IMR-90 (cell line): ENCODE results near the gene CD99L2. TPM values are rescaled to one million over a fixed set of nuclear protein-coding genes. Genes with fewer than 3 reads are reported as not detected.

Source experiments
- ATAC-seq: fragments of 200-7000 bp; cut with Tn5 transposase; 2 replicates; pipeline ENCODE4 v1.9.1; 2020; ENCODE audit warnings: low read depth, mild to moderate bottlenecking, moderate library complexity
- BruUV-seq: library from RNA; stranded (reverse); fragments of 400-500 nt; replicated peaks from 2 replicates; lab custom pipeline; 2021; lab: Mats Ljungman, UMichigan
- CTCF ChIA-PET: fragments of 300-600 bp; formaldehyde crosslinking; extraction: SDS; loops from one replicate; lab custom pipeline; 2021; ENCODE audit warnings: antibody characterized with exemption; lab: Yijun Ruan, JAX
- POLR2A ChIA-PET: fragments of 300-600 bp; sonication (Branson Sonifier 250); formaldehyde crosslinking; loops from one replicate; lab custom pipeline; 2022; ENCODE audit warnings: antibody characterized with exemption; ENCODE audit not compliant: unreplicated experiment; lab: Charles Lee
- DNase-seq: peaks from one replicate; pipeline ENCODE4 v3.0.0; 2013
- H2AFZ ChIP-seq: replicated peaks from 2 replicates; pipeline ENCODE3; 2013; ENCODE audit warnings: low read length, mild to moderate bottlenecking; ENCODE audit not compliant: poor library complexity
- H2AK5ac ChIP-seq: 2 replicates; pipeline ENCODE4 v1.6.1; 2013; ENCODE audit warnings: low read depth, low read length, inconsistent platforms
- H2AK9ac ChIP-seq: replicated peaks from 2 replicates; pipeline ENCODE3; 2013; ENCODE audit warnings: mild to moderate bottlenecking, low read depth, low read length, moderate library complexity; ENCODE audit not compliant: poor library complexity
- H2BK120ac ChIP-seq: 2 replicates; pipeline ENCODE4 v1.6.1; 2013; ENCODE audit warnings: low read depth, low read length, inconsistent platforms
- H2BK15ac ChIP-seq: 3 replicates; pipeline ENCODE4 v1.6.1; 2013; ENCODE audit warnings: low read depth, low read length, inconsistent platforms
- H2BK20ac ChIP-seq: 2 replicates; pipeline ENCODE4 v1.6.1; 2013; ENCODE audit warnings: low read depth, mild to moderate bottlenecking, inconsistent platforms, low read length, moderate library complexity
- H2BK5ac ChIP-seq: 2 replicates; pipeline ENCODE4 v1.6.1; 2013; ENCODE audit warnings: mild to moderate bottlenecking, low read depth, low read length, inconsistent platforms; ENCODE audit not compliant: poor library complexity, severe bottlenecking
- H3K14ac ChIP-seq: replicated peaks from 2 replicates; pipeline ENCODE4 v1.6.1; 2013; ENCODE audit warnings: low read depth, low read length, inconsistent platforms
- H3K18ac ChIP-seq: 2 replicates; pipeline ENCODE4 v1.6.1; 2013; ENCODE audit warnings: low read depth, low read length, control low read depth
- H3K23ac ChIP-seq: 2 replicates; pipeline ENCODE4 v1.6.1; 2013; ENCODE audit warnings: low read depth, low read length, inconsistent platforms
- H3K27ac ChIP-seq: 2 replicates; pipeline ENCODE4 v1.5.1; 2013; ENCODE audit warnings: mild to moderate bottlenecking, control low read depth, low read length; ENCODE audit not compliant: insufficient read depth
- H3K27me3 ChIP-seq: 2 replicates; pipeline ENCODE4 v1.6.1; 2013; ENCODE audit warnings: low read length; ENCODE audit not compliant: control insufficient read depth, insufficient read depth
- H3K36me3 ChIP-seq: 2 replicates; pipeline ENCODE4 v1.6.1; 2013; ENCODE audit warnings: low read length, mixed read lengths; ENCODE audit not compliant: control insufficient read depth, insufficient read depth
- H3K4ac ChIP-seq: 2 replicates; pipeline ENCODE4 v1.6.1; 2013; ENCODE audit warnings: low read depth, low read length, inconsistent platforms
- H3K4me1 ChIP-seq: 2 replicates; pipeline ENCODE4 v1.6.1; 2013; ENCODE audit warnings: low read length, mixed read lengths; ENCODE audit not compliant: control insufficient read depth, insufficient read depth
- H3K4me2 ChIP-seq: 2 replicates; pipeline ENCODE4 v1.6.1; 2013; ENCODE audit warnings: low read depth, mild to moderate bottlenecking, control low read depth, low read length, moderate library complexity
- H3K4me3 ChIP-seq: 2 replicates; pipeline ENCODE4 v1.5.1; 2013; ENCODE audit warnings: low read depth, mild to moderate bottlenecking, control low read depth, low read length, moderate library complexity; ENCODE audit not compliant: insufficient read depth
- H3K56ac ChIP-seq: 2 replicates; pipeline ENCODE4 v1.6.1; 2013; ENCODE audit warnings: low read length, inconsistent platforms; ENCODE audit not compliant: insufficient read depth; ENCODE audit errors: extremely low read depth
- H3K79me1 ChIP-seq, 2 experiments: 2 replicates each; pipeline ENCODE4 v1.6.1; 2013; ENCODE audit warnings: low read length in 2 of 2, inconsistent platforms in 1 of 2, low read depth in 1 of 2
- H3K9ac ChIP-seq: 2 replicates; pipeline ENCODE4 v1.6.1; 2013; ENCODE audit warnings: low read depth, low read length, control low read depth
- H3K9me1 ChIP-seq: 2 replicates; pipeline ENCODE4 v1.6.1; 2013; ENCODE audit warnings: low read length, inconsistent platforms; ENCODE audit not compliant: insufficient read depth
- H3K9me3 ChIP-seq: 2 replicates; pipeline ENCODE4 v1.6.1; 2013; ENCODE audit warnings: low read length; ENCODE audit not compliant: control insufficient read depth, insufficient read depth
- H4K20me1 ChIP-seq: 2 replicates; pipeline ENCODE4 v1.6.1; 2013; ENCODE audit warnings: low read length, inconsistent platforms; ENCODE audit not compliant: insufficient read depth
- H4K5ac ChIP-seq: 2 replicates; pipeline ENCODE4 v1.6.1; 2013; ENCODE audit warnings: mild to moderate bottlenecking, low read depth, low read length, control low read depth
- H4K8ac ChIP-seq, 2 experiments: 2 replicates each; pipeline ENCODE4 v1.6.1; 2013; ENCODE audit warnings: low read depth in 2 of 2, low read length in 2 of 2, control low read depth in 1 of 2, inconsistent platforms in 1 of 2
- H4K91ac ChIP-seq: 2 replicates; pipeline ENCODE4 v1.6.1; 2013; ENCODE audit warnings: low read depth, low read length, inconsistent platforms; ENCODE audit not compliant: insufficient read depth
- BHLHE40 ChIP-seq: fragments of 150-350 bp; IDR thresholded peaks from 2 replicates; pipeline ENCODE4 v1.6.1; 2016; ENCODE audit warnings: mild to moderate bottlenecking, low read depth, low read length
- CEBPB ChIP-seq: IDR thresholded peaks from 2 replicates; pipeline ENCODE4 v1.6.1; 2012; ENCODE audit warnings: low read depth, low read length, improper control_type of control experiment
- ELK1 ChIP-seq: fragments of 150-350 bp; IDR thresholded peaks from 2 replicates; pipeline ENCODE4 v1.6.1; 2016; ENCODE audit warnings: low read depth, mild to moderate bottlenecking, low read length, moderate library complexity, borderline replicate concordance
- FOS ChIP-seq: fragments of 150-350 bp; IDR thresholded peaks from 2 replicates; pipeline ENCODE4 v1.6.1; 2016; ENCODE audit warnings: low read depth, low read length
- MAFK ChIP-seq: IDR thresholded peaks from 2 replicates; pipeline ENCODE4 v1.6.1; 2012; ENCODE audit warnings: low read depth, low read length, improper control_type of control experiment
- MXI1 ChIP-seq: IDR thresholded peaks from 2 replicates; pipeline ENCODE4 v1.6.1; 2012; ENCODE audit warnings: low read depth, mild to moderate bottlenecking, low read length, moderate library complexity, borderline replicate concordance
- RAD21 ChIP-seq: IDR thresholded peaks from 2 replicates; pipeline ENCODE4 v1.6.1; 2012; ENCODE audit warnings: low read length, improper control_type of control experiment
- RCOR1 ChIP-seq: IDR thresholded peaks from 2 replicates; pipeline ENCODE4 v1.6.1; 2012; ENCODE audit warnings: mild to moderate bottlenecking, low read length, improper control_type of control experiment; ENCODE audit not compliant: insufficient replicate concordance
- RFX5 ChIP-seq: IDR thresholded peaks from 2 replicates; pipeline ENCODE4 v1.8.0; 2012; ENCODE audit warnings: low read depth, mild to moderate bottlenecking, low read length, moderate library complexity
- SMC3 ChIP-seq: fragments of 150-350 bp; IDR thresholded peaks from 2 replicates; pipeline ENCODE4 v1.6.1; 2016; ENCODE audit warnings: low read depth, mild to moderate bottlenecking, antibody characterized with exemption, low read length, moderate library complexity
- USF2 ChIP-seq: fragments of 150-350 bp; IDR thresholded peaks from 2 replicates; pipeline ENCODE4 v1.6.1; 2017; ENCODE audit warnings: mild to moderate bottlenecking, antibody characterized with exemption, low read length, low read depth
- WGBS, 2 experiments: methylation state at CpG; one replicate each; pipeline versions ENCODE4 v1.1.5 to v1.1.7; 2013; ENCODE audit warnings: missing lambda C conversion rate in 2 of 2; ENCODE audit not compliant: insufficient read length in 1 of 2; ENCODE audit errors: extremely low coverage in 2 of 2; 5-methylcytosine and 5-hydroxymethylcytosine counted together
- dilution Hi-C: fragments of 300-500 bp; cut with HindIII; formaldehyde crosslinking; loops from one replicate; pipeline ENCODE4 v1.14.3; 2018; ENCODE audit warnings: low sequenced_read_pairs; ENCODE audit not compliant: unreplicated experiment
- in situ Hi-C: fragments of 300-500 bp; cut with MboI; formaldehyde crosslinking; loops from 3 replicates; pipeline ENCODE4 v1.14.3; 2019; ENCODE audit warnings: low sequenced_read_pairs, inconsistent platforms, mixed read lengths
- intact Hi-C: fragments of 100-400 bp; cut with micrococcal nuclease; formaldehyde crosslinking; loops from 2 replicates; pipeline ENCODE4 v1.10.0; 2022
- polyA plus RNA-seq, 3 experiments: library from polyadenylated mRNA; depleted of rRNA; stranded (reverse); fragments of >200 nt; gene quantifications; 2 replicates each; pipeline ENCODE4 v1.2.3, GENCODE V29; 2012; ENCODE audit warnings: low replicate concordance in 1 of 3
- total RNA-seq: library from RNA; depleted of rRNA; stranded (reverse); fragments of >200 nt; gene quantifications from 2 replicates; pipeline ENCODE4 v1.2.3, GENCODE V29; 2012

Gene CD99L2
- total and polyA plus RNA-seq, 2 of the 4 experiments (the other 2 are of a cell fraction): 17.4 to 41.4 TPM

- H3K79me1 ChIP-seq: no peaks in the 10 kb centered on the region
- dilution Hi-C loops: no loop called here
- no peak overlapping the region for H3K27ac ChIP-seq
- no peaks in the 10 kb centered on the region for H3K27me3 ChIP-seq
- H3K36me3 ChIP-seq: no peaks in the 10 kb centered on the region; the same call in 1 of the 2 replicates
- H4K91ac ChIP-seq: no peak overlapping the region
- H3K14ac ChIP-seq: no peak overlapping the region
- no peak overlapping the region for H3K18ac ChIP-seq
- no peak overlapping the region for H2AK9ac ChIP-seq
- no peaks in the 10 kb centered on the region; the same call in 1 of the 2 replicates for H4K20me1 ChIP-seq
- H2BK5ac ChIP-seq: no peak overlapping the region
- WGBS, 2 experiments: 81% methylated on average over 6 of the region's 13 CpGs; no CpG with 5 or more reads in 1 of the 2 experiments
- H3K9ac ChIP-seq: no peak overlapping the region
- no peak for DNase-seq
- TF ChIP-seq MAFK: no peak
- no peak for TF ChIP-seq ELK1
- TF ChIP-seq BHLHE40: no peak
- TF ChIP-seq CEBPB: no peak
- TF ChIP-seq SMC3: no peak
- TF ChIP-seq MXI1: no peak
- TF ChIP-seq RCOR1: no peak
- no peak for TF ChIP-seq RAD21
- no peak for TF ChIP-seq USF2
- no peak for TF ChIP-seq FOS
- TF ChIP-seq RFX5: no peak
- POLR2A ChIA-PET: no interaction called here
- intact Hi-C loops: no loop called here
- no peak overlapping the region for H2BK120ac ChIP-seq
- no peak overlapping the region for H3K4ac ChIP-seq
- no peaks in the 10 kb centered on the region; the same call in 1 of the 2 replicates for H3K9me3 ChIP-seq
- H3K4me2 ChIP-seq: no peak overlapping the region
- H4K8ac ChIP-seq: no peak overlapping the region
- H4K5ac ChIP-seq: no peak overlapping the region
- CTCF ChIA-PET: interaction anchor here (1.7 kb wide), 1 partner anchor 313 kb away, joined by 5 read pairs; no protein-coding TSS in a partner anchor
- H3K56ac ChIP-seq: no peak overlapping the region
- BruUV-seq: no TSS peak
- H2BK15ac ChIP-seq: no peak overlapping the region
- H3K4me1 ChIP-seq: peaks cover 9% of the 10 kb centered on the region
- no peak overlapping the region for H3K23ac ChIP-seq
- in situ Hi-C loops: no loop called here
- no peak overlapping the region for H2BK20ac ChIP-seq
- H3K9me1 ChIP-seq: 0 out of 2 replicates have a peak, but pooled peaks cover 2% of the 10 kb centered on the region
- H2AK5ac ChIP-seq: no peak overlapping the region
- no peak overlapping the region for H3K4me3 ChIP-seq
- no peak for ATAC-seq
- H2AFZ ChIP-seq: no peak overlapping the region
These were observed 129.1 kb downstream of the CD99L2 start for GRCh38 chrX:150769408-150769807.
